Effector memory CD4-positive, alpha-beta T cell (primary cell): Measurements from ENCODE around the gene KNDC1.
A peak's percentile ranks its signal among the peaks of the same experiment; 100 is the strongest.
"Not testable (repeated sequence)": the region's sequence is repeated elsewhere in the genome, so short reads cannot be mapped to it uniquely, and the experiment has no call there.

Source experiments
- DNase-seq, 3 donors: peaks; one replicate each; pipeline ENCODE4 v3.0.0-alpha.2; 2020
- H3K27ac ChIP-seq: 2 replicates; pipeline ENCODE4 v1.7.0; 2013; ENCODE audit warnings: mild to moderate bottlenecking, low read length, moderate library complexity; ENCODE audit not compliant: insufficient read depth, poor library complexity, severe bottlenecking
- H3K27me3 ChIP-seq: replicated peaks from 2 replicates; pipeline ENCODE4 v1.7.0; 2013; ENCODE audit warnings: mild to moderate bottlenecking, low read length; ENCODE audit not compliant: insufficient read depth, control insufficient read depth, poor library complexity, severe bottlenecking
- H3K36me3 ChIP-seq: 2 replicates; pipeline ENCODE4 v1.7.0; 2013; ENCODE audit warnings: mild to moderate bottlenecking, low read length, moderate library complexity; ENCODE audit not compliant: control insufficient read depth, insufficient read depth
- H3K4me1 ChIP-seq: 2 replicates; pipeline ENCODE4 v1.7.0; 2013; ENCODE audit warnings: low read length, mild to moderate bottlenecking; ENCODE audit not compliant: control insufficient read depth, insufficient read depth, poor library complexity, severe bottlenecking
- H3K4me3 ChIP-seq: 2 replicates; pipeline ENCODE4 v1.7.0; 2013; ENCODE audit warnings: low read length, low read depth, mild to moderate bottlenecking; ENCODE audit not compliant: insufficient read depth, poor library complexity, severe bottlenecking
- H3K9me3 ChIP-seq: 2 replicates; pipeline ENCODE4 v1.7.0; 2013; ENCODE audit warnings: mild to moderate bottlenecking, low read length, moderate library complexity; ENCODE audit not compliant: control insufficient read depth

Gene KNDC1

GRCh38 chr10:133231946-133232574, 72.0 kb downstream of the KNDC1 start:
- Histone ChIP-seq H3K36me3 (no peaks in the 10 kb centered on the region), H3K9me3 (no peaks in the 10 kb centered on the region), H3K4me1 (peaks cover 24% of the 10 kb centered on the region), H3K4me3 (no peak overlapping the region), H3K27me3 (peaks cover 40% of the 10 kb centered on the region), H3K27ac (no peak overlapping the region)
- no peak for DNase-seq

GRCh38 chr10:133234796-133235195, 74.8 kb downstream of the KNDC1 start:
- peaks cover 33% of the 10 kb centered on the region for H3K4me1 ChIP-seq
- not testable (repeated sequence) for H3K27ac ChIP-seq, H3K4me3 ChIP-seq, H3K9me3 ChIP-seq, H3K36me3 ChIP-seq, DNase-seq
- peaks cover 59% of the 10 kb centered on the region for H3K27me3 ChIP-seq

- H3K36me3 ChIP-seq: no peaks in the 10 kb centered on the region
- peak overlapping the region; percentile 55 for H3K4me3 ChIP-seq
- peaks cover 33% of the 10 kb centered on the region for H3K4me1 ChIP-seq
- no peak for DNase-seq
- H3K27ac ChIP-seq: no peak overlapping the region
- H3K9me3 ChIP-seq: no peaks in the 10 kb centered on the region
- peaks cover 63% of the 10 kb centered on the region for H3K27me3 ChIP-seq
Measured at GRCh38 chr10:133235265-133235855, 75.3 kb downstream of the KNDC1 start.

- Histone ChIP-seq H3K27ac (no peak overlapping the region), H3K4me1 (peaks cover 34% of the 10 kb centered on the region), H3K9me3 (no peaks in the 10 kb centered on the region), H3K4me3 (peak overlapping the region; percentile 55), H3K27me3 (peaks cover 64% of the 10 kb centered on the region), H3K36me3 (no peaks in the 10 kb centered on the region)
- no peak for DNase-seq
Measured at GRCh38 chr10:133235932-133236331, 75.9 kb downstream of the KNDC1 start.

- no peak overlapping the region for H3K27ac ChIP-seq
- H3K4me1 ChIP-seq: peaks cover 34% of the 10 kb centered on the region
- H3K9me3 ChIP-seq: no peaks in the 10 kb centered on the region
- peaks cover 59% of the 10 kb centered on the region for H3K27me3 ChIP-seq
- DNase-seq: no peak
- H3K4me3 ChIP-seq: peak overlapping the region; percentile 55
- H3K36me3 ChIP-seq: no peaks in the 10 kb centered on the region
Measured at GRCh38 chr10:133236401-133237240, 76.6 kb downstream of the KNDC1 start.

GRCh38 chr10:133237241-133237587, 77.2 kb downstream of the KNDC1 start:
- peak overlapping the region; percentile 55 for H3K4me3 ChIP-seq
- no peaks in the 10 kb centered on the region for H3K36me3 ChIP-seq
- H3K27me3 ChIP-seq: peaks cover 59% of the 10 kb centered on the region

GRCh38 chr10:133237588-133238465, 77.8 kb downstream of the KNDC1 start, which contains the start of gene VENTX:
Gene VENTX, plus strand, starts transcription at chr10:133237855. Its CDS starts 60 bp downstream, at chr10:133237915.
- H3K27ac ChIP-seq: no peak within 1 kb of the TSS
- H3K27me3 ChIP-seq: peaks cover 65% of the 10 kb centered on the region
- H3K4me3 ChIP-seq: peak within 1 kb of the TSS; percentile 55
- peaks cover 39% of the 10 kb centered on the region for H3K4me1 ChIP-seq
- no peaks in the 10 kb centered on the region for H3K9me3 ChIP-seq
- DNase-seq: no peak
- H3K36me3 ChIP-seq: no peaks in the 10 kb centered on the region

More at GRCh38 chr10:133237241-133237587, 77.2 kb downstream of the KNDC1 start:
- H3K27ac ChIP-seq: no peak overlapping the region
- no peak for DNase-seq
- peaks cover 39% of the 10 kb centered on the region for H3K4me1 ChIP-seq
- H3K9me3 ChIP-seq: no peaks in the 10 kb centered on the region

GRCh38 chr10:133238466-133238804, 78.4 kb downstream of the KNDC1 start:
- no peak overlapping the region for H3K4me3 ChIP-seq
- peaks cover 67% of the 10 kb centered on the region for H3K27me3 ChIP-seq
- H3K4me1 ChIP-seq: peaks cover 39% of the 10 kb centered on the region

GRCh38 chr10:133239990-133240389, 80.0 kb downstream of the KNDC1 start:
- no peaks in the 10 kb centered on the region for H3K9me3 ChIP-seq
- peaks cover 67% of the 10 kb centered on the region for H3K27me3 ChIP-seq
- no peak overlapping the region for H3K27ac ChIP-seq
- H3K4me1 ChIP-seq: peaks cover 39% of the 10 kb centered on the region
- no peak overlapping the region for H3K4me3 ChIP-seq
- H3K36me3 ChIP-seq: no peaks in the 10 kb centered on the region
- DNase-seq: no peak

More at GRCh38 chr10:133238466-133238804, 78.4 kb downstream of the KNDC1 start:
- Histone ChIP-seq H3K27ac (no peak overlapping the region), H3K9me3 (no peaks in the 10 kb centered on the region), H3K36me3 (no peaks in the 10 kb centered on the region)
- DNase-seq: no peak
